Muscle of back (tissue), 13 donors: ENCODE measurements around the gene LGALS9. TPM values are rescaled to one million over a fixed set of nuclear protein-coding genes. Genes with fewer than 3 reads are reported as not detected.

Source experiments
- DNase-seq, 3 donors: peaks; one replicate each; pipeline versions ENCODE4 v3.0.0 to v3.0.0-alpha.2; 2013
- long read RNA-seq, 9 donors: transcript quantifications; one replicate each; lab custom pipeline, GENCODE V29; 2026
- polyA plus RNA-seq, 10 donors: library from polyadenylated mRNA; unstranded; fragments of 120-200 nt; gene quantifications; one replicate each; pipeline ENCODE4 v1.2.1, GENCODE V29; 2013; ENCODE audit not compliant: insufficient read length in 10 of 10

The LGALS9 gene
- polyA plus RNA-seq: 10 to 100 TPM in 8 of 10 donors, 1 to 10 TPM in 2; 8.1 to 18.5 (median 12.2) TPM
- long read RNA-seq, donor 1, partial matches to known transcripts: 0 of 3 reads
- long read RNA-seq, donor 1, other reads (novel, unspliced or antisense): 0 of 3 reads
- long read RNA-seq, donor 2, partial matches to known transcripts: 0 of 1 reads
- long read RNA-seq, donor 2, other reads (novel, unspliced or antisense): 0 of 1 reads
- long read RNA-seq, donor 3: 0 reads
- long read RNA-seq, donor 4: 0 reads
- long read RNA-seq, donor 5, partial matches to known transcripts: 0 of 2 reads
- long read RNA-seq, donor 5, other reads (novel, unspliced or antisense): 0 of 2 reads
- long read RNA-seq, donor 6, partial matches to known transcripts: 0 of 5 reads
- long read RNA-seq, donor 6, other reads (novel, unspliced or antisense): 0 of 5 reads
- long read RNA-seq, donor 7, partial matches to known transcripts: 0 of 2 reads
- long read RNA-seq, donor 7, other reads (novel, unspliced or antisense): 0 of 2 reads
- long read RNA-seq, donor 8: 0 reads
- long read RNA-seq, donor 9, partial matches to known transcripts: 0 of 1 reads
- long read RNA-seq, donor 9, other reads (novel, unspliced or antisense): 0 of 1 reads

DNA sequence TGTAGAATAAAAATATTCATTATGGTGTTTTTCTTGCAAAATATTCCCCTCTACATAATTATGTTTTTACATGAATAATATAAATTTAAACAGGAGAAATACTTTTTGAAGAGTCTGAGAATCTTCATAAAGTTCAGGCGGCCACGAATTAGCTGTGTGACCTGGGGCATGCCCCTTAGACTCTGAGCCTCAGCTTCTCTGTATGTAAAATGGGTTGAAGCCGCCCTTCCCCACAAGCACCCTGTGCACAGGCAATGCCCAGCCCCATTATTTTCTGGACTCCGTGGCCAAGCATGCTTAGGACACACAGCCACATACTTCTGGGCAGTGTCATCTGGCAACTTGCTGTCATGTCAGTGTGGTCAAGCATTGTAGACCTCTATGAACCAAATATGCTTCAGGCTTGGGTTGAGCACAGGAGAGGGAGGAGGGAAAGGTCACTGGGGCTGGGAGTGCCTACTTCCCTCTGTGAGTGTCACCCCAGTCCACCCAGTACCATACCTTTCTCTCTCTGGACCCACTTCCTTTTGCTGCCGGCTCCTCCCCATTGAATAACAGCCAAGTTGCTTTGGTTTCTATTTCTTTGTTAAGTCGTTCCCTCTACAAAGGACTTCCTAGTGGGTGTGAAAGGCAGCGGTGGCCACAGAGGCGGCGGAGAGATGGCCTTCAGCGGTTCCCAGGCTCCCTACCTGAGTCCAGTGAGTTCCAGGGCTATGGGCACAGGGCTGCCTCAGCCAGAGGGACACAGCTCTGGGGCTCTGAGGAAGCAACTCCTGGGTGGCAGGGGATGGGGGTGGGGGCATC, at the start of gene LGALS9:
TSS of gene LGALS9 (plus strand) at position 582 of the 804 bp plus-strand sequence. CDS start at position 660, 78 bp downstream.
- no peak for DNase-seq

- no peak for DNase-seq
Measured at GRCh38 chr17:27582696-27583095, 48.3 kb upstream of the LGALS9 start.

GRCh38 chr17:27585153-27585681, 45.8 kb upstream of the LGALS9 start:
- DNase-seq: no peak

GRCh38 chr17:27585792-27586191, 45.2 kb upstream of the LGALS9 start:
- no peak for DNase-seq

- DNase-seq: peak in 2 of 3 donors; percentile 58 to 77
Measured at GRCh38 chr17:27586203-27586721, 44.7 kb upstream of the LGALS9 start.

- DNase-seq: no peak
Measured at GRCh38 chr17:27588354-27588753, 42.6 kb upstream of the LGALS9 start.

DNA sequence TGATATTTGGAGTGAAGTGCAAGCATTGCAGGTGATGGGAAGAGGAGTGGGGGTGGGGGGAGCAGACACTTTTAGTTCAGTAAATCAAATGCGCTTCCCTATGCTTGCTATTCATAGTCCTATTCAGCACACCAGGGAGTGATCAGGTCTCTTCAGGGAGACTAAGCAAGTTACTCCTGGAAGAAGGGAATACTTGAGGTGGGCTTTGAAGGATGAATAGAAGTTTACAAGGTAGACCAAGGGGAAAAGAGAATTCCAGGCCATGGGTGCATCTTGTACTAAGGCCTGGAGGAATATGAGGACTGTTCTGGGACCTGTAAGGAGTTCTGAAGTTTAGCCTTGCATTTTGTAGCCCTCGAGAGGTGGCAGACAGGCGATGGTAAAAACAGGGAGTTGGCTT, 40.1 kb upstream of the LGALS9 start:
- DNase-seq: no peak

DNA sequence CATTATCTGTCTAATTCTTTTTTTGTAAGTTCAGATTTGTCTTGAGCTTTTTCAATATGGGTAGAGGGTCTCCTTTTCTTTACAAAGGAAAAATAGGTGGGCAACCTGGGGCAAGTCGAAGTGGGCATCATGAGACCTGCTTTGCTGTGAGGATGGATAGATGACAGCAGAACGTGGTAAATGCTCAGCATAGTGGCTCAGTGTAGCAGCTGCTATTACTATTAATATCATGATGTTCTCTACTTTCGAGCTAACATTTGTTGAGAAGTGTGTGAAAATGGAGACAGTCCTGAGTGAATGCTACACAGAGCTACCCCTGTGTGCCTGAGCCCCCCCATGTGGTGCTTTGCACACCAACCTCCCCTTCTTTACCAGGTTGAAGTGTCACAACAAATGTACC, 39.0 kb upstream of the LGALS9 start:
- no peak for DNase-seq

- DNase-seq: no peak
Measured at GRCh38 chr17:27593232-27593856, 37.6 kb upstream of the LGALS9 start.

DNA sequence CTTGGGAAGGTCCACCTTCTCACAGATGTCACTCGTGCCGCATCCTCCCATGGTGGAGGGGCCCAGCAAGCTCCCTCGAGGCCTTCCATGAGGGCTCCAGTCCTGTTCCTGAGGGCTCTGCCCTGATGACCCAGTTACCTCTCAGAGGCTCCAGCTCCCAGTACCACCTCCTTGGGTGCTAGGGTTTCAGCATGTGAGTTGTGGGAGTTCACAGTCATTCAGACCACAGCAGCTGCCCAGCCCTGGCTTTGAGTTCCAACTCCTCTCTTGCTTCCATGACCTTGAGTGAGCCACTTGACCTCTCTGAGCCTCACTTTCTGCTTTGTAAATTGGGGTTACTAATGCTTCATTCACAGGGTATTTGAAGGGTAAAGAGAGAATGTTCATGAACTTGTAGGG, 37.1 kb upstream of the LGALS9 start:
- no peak for DNase-seq

DNA sequence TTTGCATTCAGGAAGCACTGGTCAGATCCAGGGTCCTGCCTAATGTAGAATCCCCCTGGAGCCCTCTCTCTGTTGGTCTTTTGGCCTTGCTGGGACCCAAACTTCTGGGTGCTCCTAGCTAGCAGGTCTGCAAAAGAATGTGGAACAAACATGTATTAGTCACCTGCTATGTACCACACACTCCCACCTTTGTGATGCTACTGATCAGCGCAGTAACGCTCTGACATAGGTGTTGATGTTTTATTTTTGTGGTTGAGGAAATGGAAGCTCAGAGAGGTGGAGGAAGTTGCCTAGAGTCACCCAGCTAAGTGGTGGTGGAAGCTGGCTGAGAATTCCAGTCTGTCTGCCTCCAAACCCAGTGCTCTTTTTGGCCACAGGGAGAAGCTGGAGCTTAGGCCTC, 35.8 kb upstream of the LGALS9 start:
- no peak for DNase-seq

GRCh38 chr17:27596096-27596495, 34.9 kb upstream of the LGALS9 start:
- DNase-seq: no peak

- DNase-seq: no peak
Measured at GRCh38 chr17:27596566-27597187, 34.3 kb upstream of the LGALS9 start.

DNA sequence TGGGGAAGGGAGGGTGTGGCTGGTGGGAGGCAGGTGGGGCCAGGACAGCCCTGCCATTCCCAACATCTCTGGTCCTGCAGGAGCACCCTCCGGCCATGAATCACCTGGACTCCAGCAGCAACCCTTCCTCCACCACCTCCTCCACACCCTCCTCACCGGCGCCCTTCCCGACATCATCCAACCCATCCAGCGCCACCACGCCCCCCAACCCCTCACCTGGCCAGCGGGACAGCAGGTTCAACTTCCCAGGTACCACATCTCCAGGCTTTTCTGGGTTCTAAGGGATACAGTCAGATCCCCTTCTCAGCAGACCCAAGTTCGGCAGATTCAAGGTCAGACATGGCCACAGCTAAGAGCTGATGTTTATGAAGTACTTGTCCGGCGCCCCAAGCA, 33.8 kb upstream of the LGALS9 start:
- DNase-seq: no peak

DNA sequence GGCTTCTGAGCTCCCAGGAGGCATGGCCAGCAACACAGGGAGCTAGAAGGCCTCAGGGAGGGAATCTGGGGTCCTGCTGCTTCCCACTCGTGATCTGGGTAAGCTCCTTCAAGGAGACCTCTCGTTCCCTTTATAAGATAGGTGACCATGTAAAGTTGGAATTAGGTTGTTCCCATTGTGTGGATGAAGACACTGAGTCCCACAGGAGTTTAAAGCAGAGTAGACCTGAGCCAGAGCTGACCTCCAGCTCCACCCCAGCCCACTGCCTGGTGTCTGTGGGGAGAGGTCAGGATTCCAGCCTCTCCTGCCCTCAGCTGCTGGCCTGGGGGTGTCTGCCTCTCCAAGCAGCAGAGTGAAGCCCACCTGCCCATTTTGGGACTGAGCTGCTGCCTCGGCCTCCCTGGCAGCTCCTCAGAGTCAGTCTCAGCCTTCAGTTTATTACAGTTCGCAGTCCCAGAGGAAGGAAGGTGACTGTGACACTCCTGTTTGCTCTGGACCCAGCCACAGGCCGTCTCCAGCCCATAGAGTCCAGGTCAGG, 33.1 kb upstream of the LGALS9 start:
- no peak for DNase-seq

GRCh38 chr17:27598337-27599050, 32.5 kb upstream of the LGALS9 start:
- no peak for DNase-seq

GRCh38 chr17:27600471-27600870, 30.5 kb upstream of the LGALS9 start:
- no peak for DNase-seq

DNA sequence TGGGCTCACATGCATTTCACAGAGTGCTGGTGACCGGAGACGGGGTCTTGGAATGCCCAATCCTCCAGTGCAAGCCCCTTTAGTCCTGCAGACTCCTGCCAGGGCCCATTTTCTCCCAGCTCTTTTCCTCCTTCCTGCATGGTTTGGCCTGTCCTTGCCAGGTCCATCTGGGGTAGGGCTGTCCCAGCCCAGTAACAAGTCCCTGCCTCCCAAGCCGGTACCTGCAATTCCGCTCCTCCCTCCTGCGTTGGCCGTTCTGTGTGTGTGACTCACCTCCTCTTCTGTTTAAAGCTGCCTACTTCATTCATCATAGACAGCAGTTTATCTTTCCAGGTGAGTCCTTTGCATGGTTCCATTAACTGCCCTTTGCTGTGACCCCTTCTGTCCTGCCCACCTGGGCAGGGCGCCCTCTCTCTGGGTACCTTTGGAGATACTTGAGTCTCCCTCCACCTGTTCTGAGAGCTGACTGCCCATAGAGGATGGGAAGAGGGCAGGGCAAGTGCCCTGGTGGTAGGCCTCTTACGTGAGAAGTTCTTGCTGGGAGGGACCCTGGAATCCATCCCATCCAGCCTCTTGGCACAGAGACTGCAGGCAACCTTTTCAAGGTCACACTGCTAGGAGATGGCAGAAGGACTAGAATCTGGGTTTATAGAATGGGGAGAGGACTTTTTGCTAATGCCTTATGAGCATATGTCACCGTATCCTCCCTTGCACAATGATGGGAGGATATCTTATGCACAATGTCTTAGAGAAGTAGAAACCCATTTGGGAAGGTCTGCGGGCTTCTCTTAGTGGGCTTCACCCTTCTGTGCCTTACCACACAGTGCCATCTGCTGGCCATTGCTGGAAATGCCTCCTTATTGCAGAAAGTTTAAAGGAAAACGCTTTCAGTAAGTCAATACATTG, 29.7 kb upstream of the LGALS9 start:
- DNase-seq: peak; percentile 79 to 91 (median 87)

- no peak for DNase-seq
Measured at GRCh38 chr17:27601975-27602302, 29.0 kb upstream of the LGALS9 start.
